Erythroblast (primary cell): ENCODE measurements around the gene FRYL.

Experiments used
- GATA1 ChIP-seq: IDR thresholded peaks from 2 replicates; pipeline ENCODE4 v1.6.1; 2011; ENCODE audit warnings: low read depth, mild to moderate bottlenecking, control low read depth, low read length, moderate library complexity
- POLR2A ChIP-seq: IDR thresholded peaks from 2 replicates; pipeline ENCODE4 v1.6.1; 2011; ENCODE audit warnings: mild to moderate bottlenecking, low read length

DNA sequence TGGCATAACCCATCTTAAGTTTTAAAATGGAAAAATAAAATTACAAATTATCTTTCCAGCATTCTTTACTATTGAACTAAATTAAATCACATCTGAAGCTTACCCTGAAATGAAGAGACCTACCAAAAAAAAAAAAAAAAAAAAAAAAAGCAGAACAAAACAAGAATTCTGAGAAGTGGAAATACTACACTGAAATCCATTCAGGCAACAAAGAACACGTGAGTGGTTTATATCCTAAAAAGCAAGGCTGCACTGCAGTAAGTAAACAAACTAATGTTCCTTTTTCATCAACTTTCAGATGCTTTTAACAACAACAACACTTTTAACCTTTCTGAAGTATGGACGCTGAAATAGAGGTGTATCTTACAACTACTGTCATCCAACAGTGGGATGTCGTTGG lies 7.5 kb downstream of the FRYL start:
- TF ChIP-seq POLR2A (no peak), GATA1 (no peak)
